H1 (cell line): ENCODE measurements around the gene MOCS1. TPM values are rescaled to one million over a fixed set of nuclear protein-coding genes. Genes with fewer than 3 reads are reported as not detected.

Experiments
- CTCF ChIA-PET: fragments of 300-600 bp; sonication (Branson Sonifier 250); formaldehyde crosslinking; loops from one replicate; lab custom pipeline; 2021; ENCODE audit not compliant: partially characterized antibody; lab: Charles Lee
- POLR2A ChIA-PET: fragments of 300-600 bp; sonication (Branson Sonifier 250); formaldehyde crosslinking; loops from one replicate; lab custom pipeline; 2021; ENCODE audit warnings: inconsistent platforms; ENCODE audit not compliant: partially characterized antibody; lab: Charles Lee
- DNase-seq, 2 experiments: peaks; one replicate each; pipeline versions ENCODE4 v3.0.0 to v3.0.0-alpha.2; 2010 to 2022; ENCODE audit warnings: low spot score in 2 of 2, low read depth in 1 of 2, mixed read lengths in 1 of 2
- FAIRE-seq: peaks from 2 replicates; lab custom pipeline; 2011; peaks lifted over from hg19 to GRCh38; lab: Jason Lieb, UNC
- H2AFZ ChIP-seq: 2 replicates; pipeline ENCODE4 v1.8.1; 2012; ENCODE audit warnings: low read length, inconsistent platforms
- H2AK5ac ChIP-seq: 2 replicates; pipeline ENCODE4 v1.6.1; 2013; ENCODE audit warnings: low read depth, low read length
- H2BK120ac ChIP-seq: replicated peaks from 2 replicates; pipeline ENCODE3; 2013; ENCODE audit warnings: low read depth, low read length, inconsistent platforms
- H2BK12ac ChIP-seq: 2 replicates; pipeline ENCODE4 v1.6.1; 2013; ENCODE audit warnings: low read depth, low read length
- H2BK15ac ChIP-seq: 2 replicates; pipeline ENCODE4 v1.6.1; 2013; ENCODE audit warnings: low read length
- H2BK20ac ChIP-seq: 2 replicates; pipeline ENCODE4 v1.6.1; 2013; ENCODE audit warnings: low read length
- H2BK5ac ChIP-seq: 2 replicates; pipeline ENCODE4 v1.6.1; 2013; ENCODE audit warnings: low read depth, low read length
- H3K14ac ChIP-seq: 2 replicates; pipeline ENCODE4 v1.6.1; 2013; ENCODE audit warnings: inconsistent platforms; ENCODE audit not compliant: insufficient read length
- H3K18ac ChIP-seq: 2 replicates; pipeline ENCODE4 v1.6.1; 2013; ENCODE audit warnings: low read length; ENCODE audit errors: extremely low read depth
- H3K23ac ChIP-seq: 2 replicates; pipeline ENCODE4 v1.6.1; 2013; ENCODE audit warnings: inconsistent platforms; ENCODE audit not compliant: insufficient read length
- H3K23me2 ChIP-seq: 2 replicates; pipeline ENCODE4 v1.6.1; 2013; ENCODE audit warnings: low read depth, low read length
- H3K27ac ChIP-seq: 2 replicates; pipeline ENCODE4 v1.6.1; 2011; ENCODE audit warnings: low read depth, low read length, inconsistent platforms
- H3K27me3 ChIP-seq, 4 experiments: replicated peaks in 1 of 4; 1 replicate in 1 of 4; 2 replicates in 3 of 4; pipeline versions ENCODE4 v1.6.1 to v1.8.1; 2011 to 2013; ENCODE audit warnings: low read length in 3 of 4, mild to moderate bottlenecking in 3 of 4, inconsistent platforms in 2 of 4, mixed read lengths in 2 of 4, moderate library complexity in 1 of 4; ENCODE audit not compliant: control insufficient read depth in 3 of 4, insufficient read depth in 3 of 4; ENCODE audit errors: extremely low read depth in 1 of 4
- H3K36me3 ChIP-seq, 4 experiments: 2 replicates each; pipeline versions ENCODE4 v1.6.1 to v1.8.1; 2011 to 2013; ENCODE audit warnings: mild to moderate bottlenecking in 4 of 4, low read length in 3 of 4, moderate library complexity in 2 of 4, control low read depth in 1 of 4, inconsistent platforms in 1 of 4; ENCODE audit not compliant: insufficient read depth in 4 of 4, control insufficient read depth in 2 of 4
- H3K4ac ChIP-seq: replicated peaks from 2 replicates; pipeline ENCODE3; 2013; ENCODE audit warnings: low read length, low read depth, mixed read lengths, inconsistent platforms; ENCODE audit not compliant: insufficient read length
- H3K4me1 ChIP-seq, 4 experiments: replicated peaks in 1 of 4; 1 replicate in 1 of 4; 2 replicates in 3 of 4; pipeline versions ENCODE4 v1.6.1 to v1.8.1; 2011 to 2013; ENCODE audit warnings: low read length in 3 of 4, inconsistent platforms in 2 of 4, mixed read lengths in 1 of 4; ENCODE audit not compliant: insufficient read depth in 4 of 4, control insufficient read depth in 3 of 4
- H3K4me2 ChIP-seq, 2 experiments: 2 replicates each; pipeline versions ENCODE4 v1.6.1 to v1.8.1; 2011 to 2013; ENCODE audit warnings: low read depth in 2 of 2, low read length in 2 of 2, control low read depth in 1 of 2, inconsistent platforms in 1 of 2, mild to moderate bottlenecking in 1 of 2; ENCODE audit not compliant: insufficient read depth in 1 of 2
- H3K4me3 ChIP-seq, 4 experiments: fragments of 200-600, 300-600 bp in 1 of 4; sonication (generic), shearing (Covaris generic), sonication (Bioruptor Twin) in 1 of 4; 2 replicates each; pipeline versions ENCODE4 v1.5.1 to v1.8.1; 2011 to 2016; ENCODE audit warnings: low read length in 4 of 4, low read depth in 3 of 4, control low read depth in 2 of 4, inconsistent platforms in 2 of 4, mild to moderate bottlenecking in 2 of 4, mixed read lengths in 1 of 4, moderate library complexity in 1 of 4; ENCODE audit not compliant: insufficient read depth in 2 of 4; ENCODE audit errors: extremely low read depth in 1 of 4
- H3K56ac ChIP-seq: replicated peaks from 2 replicates; pipeline ENCODE3; 2013; ENCODE audit warnings: low read depth, mild to moderate bottlenecking, mixed read lengths, low read length, inconsistent platforms; ENCODE audit not compliant: insufficient read length
- H3K79me1 ChIP-seq: 2 replicates; pipeline ENCODE4 v1.6.1; 2013; ENCODE audit warnings: low read depth, low read length, control low read depth
- H3K79me2 ChIP-seq, 2 experiments: 2 replicates each; pipeline versions ENCODE4 v1.6.1 to v1.8.1; 2012 to 2013; ENCODE audit warnings: low read length in 2 of 2, mild to moderate bottlenecking in 2 of 2, inconsistent platforms in 1 of 2; ENCODE audit not compliant: insufficient read depth in 2 of 2, control insufficient read depth in 1 of 2
- H3K9ac ChIP-seq, 4 experiments: replicated peaks in 1 of 4; 1 replicate in 1 of 4; 2 replicates in 3 of 4; pipeline versions ENCODE4 v1.6.1 to v1.8.1; 2011 to 2013; ENCODE audit warnings: low read depth in 3 of 4, low read length in 3 of 4, control low read depth in 2 of 4, mild to moderate bottlenecking in 2 of 4, moderate library complexity in 2 of 4, inconsistent platforms in 1 of 4; ENCODE audit errors: extremely low read depth in 1 of 4
- H3K9me3 ChIP-seq, 2 experiments: 2 replicates each; pipeline versions ENCODE4 v1.6.1 to v1.8.1; 2012 to 2013; ENCODE audit warnings: mild to moderate bottlenecking in 2 of 2, moderate library complexity in 2 of 2, control low read depth in 1 of 2, inconsistent platforms in 1 of 2, low read depth in 1 of 2, low read length in 1 of 2, mixed read lengths in 1 of 2; ENCODE audit not compliant: insufficient read depth in 2 of 2
- H4K20me1 ChIP-seq, 2 experiments: replicated peaks in 1 of 2; 2 replicates each; pipeline versions ENCODE3 to v1.8.1; 2011 to 2013; ENCODE audit warnings: inconsistent platforms in 2 of 2, low read length in 2 of 2, mild to moderate bottlenecking in 1 of 2; ENCODE audit not compliant: insufficient read depth in 2 of 2, control insufficient read depth in 1 of 2
- H4K5ac ChIP-seq: 2 replicates; pipeline ENCODE4 v1.6.1; 2013; ENCODE audit warnings: low read length, low read depth, mixed read lengths, inconsistent platforms; ENCODE audit not compliant: insufficient read length
- H4K8ac ChIP-seq: 2 replicates; pipeline ENCODE4 v1.8.0; 2013; ENCODE audit warnings: mild to moderate bottlenecking, moderate library complexity, low read length, inconsistent platforms; ENCODE audit not compliant: insufficient read depth; ENCODE audit errors: extremely low read depth
- H4K91ac ChIP-seq: replicated peaks from 2 replicates; pipeline ENCODE3; 2013; ENCODE audit warnings: low read length, mixed read lengths, inconsistent platforms; ENCODE audit not compliant: insufficient read length
- BRCA1 ChIP-seq: IDR thresholded peaks from 2 replicates; pipeline ENCODE4 v1.6.1; 2012; ENCODE audit warnings: low read depth, low read length, improper control_type of control experiment
- CHD2 ChIP-seq: IDR thresholded peaks from 2 replicates; pipeline ENCODE4 v1.6.1; 2012; ENCODE audit warnings: low read length, improper control_type of control experiment
- EZH2 ChIP-seq: fragments of 200-600 bp; sonication (generic); IDR thresholded peaks from 2 replicates; pipeline ENCODE4 v1.7.1; 2012; ENCODE audit warnings: low read depth, mild to moderate bottlenecking, moderate library complexity, low read length, inconsistent platforms; ENCODE audit not compliant: severe bottlenecking
- MAFK ChIP-seq: IDR thresholded peaks from 2 replicates; pipeline ENCODE4 v1.6.1; 2012; ENCODE audit warnings: low read depth, mild to moderate bottlenecking, improper control_type of control experiment, low read length
- POLR2A ChIP-seq, 2 experiments: IDR thresholded peaks; 1 replicate in 1 of 2; 2 replicates in 1 of 2; pipeline ENCODE4 v1.6.1; 2011; ENCODE audit warnings: low read depth in 2 of 2, low read length in 2 of 2, mild to moderate bottlenecking in 2 of 2; ENCODE audit errors: control extremely low read depth in 1 of 2
- POLR2AphosphoS5 ChIP-seq: IDR thresholded peaks from 2 replicates; pipeline ENCODE4 v1.6.1; 2011; ENCODE audit warnings: low read depth, low read length
- RNF2 ChIP-seq: fragments of 200-900, 300-1000 bp; sonication (generic); IDR thresholded peaks from 2 replicates; pipeline ENCODE4 v1.7.1; 2016; ENCODE audit warnings: borderline replicate concordance, low read depth, mild to moderate bottlenecking, antibody characterized with exemption, low read length; ENCODE audit not compliant: poor library complexity, severe bottlenecking; ENCODE audit errors: missing control alignments
- YY1 ChIP-seq: IDR thresholded peaks from 2 replicates; pipeline ENCODE4 v1.6.1; 2011; ENCODE audit warnings: low read depth, mild to moderate bottlenecking, low read length
- WGBS, 2 experiments: shearing (Covaris generic) in 1 of 2; methylation state at CpG; one replicate each; pipeline versions ENCODE4 v1.1.6 to v1.1.7; 2013 to 2015; ENCODE audit warnings: low lambda C conversion rate in 2 of 2, mixed read lengths in 2 of 2, inconsistent platforms in 1 of 2, low coverage in 1 of 2, missing lambda C conversion rate in 1 of 2; ENCODE audit not compliant: insufficient replicate concordance in 2 of 2, insufficient coverage in 1 of 2, insufficient read length in 1 of 2; ENCODE audit errors: extremely low coverage in 1 of 2, missing lambda C conversion rate in 1 of 2; 5-methylcytosine and 5-hydroxymethylcytosine counted together
- polyA plus RNA-seq, 7 experiments: library from polyadenylated mRNA; depleted of rRNA in 3 of 7; stranded (reverse) in 5 of 7; unstranded in 2 of 7; fragments of >200 nt in 5 of 7; fragments of 200-250 nt in 2 of 7; gene quantifications; 1 replicate in 5 of 7; 2 replicates in 1 of 7; 4 replicates in 1 of 7; pipeline versions ENCODE4 v1.2.1 to v1.2.3, GENCODE V29; 2011 to 2013; ENCODE audit warnings: missing spikeins in 2 of 7, mixed read lengths in 2 of 7
- total RNA-seq: library from RNA; stranded (reverse); fragmentation: NEBNext Ultra II Directional; extraction: Animal tissue kit (Norgen Biotek cat#: 25700); gene quantifications from 2 replicates; pipeline ENCODE4 v1.2.1, GENCODE V29; 2021
- TF ChIP-seq, protein P1 (sequence below): IDR thresholded peaks from 2 replicates; pipeline ENCODE4 v1.6.1; 2011; ENCODE audit warnings: low read depth, mild to moderate bottlenecking, low read length; ENCODE audit not compliant: insufficient read depth
- TF ChIP-seq, protein P2 (sequence below): IDR thresholded peaks from 2 replicates; pipeline ENCODE4 v1.6.1; 2012; ENCODE audit warnings: inconsistent platforms
- TF ChIP-seq, protein P3 (sequence below): IDR thresholded peaks from 2 replicates; pipeline ENCODE4 v1.6.1; 2012; ENCODE audit warnings: low read length, inconsistent platforms

Gene MOCS1
- total and polyA plus RNA-seq, 2 of the 8 experiments (the other 6 are each of a cell fraction or from before 2014, with no cell fraction given): 13.4 to 19.7 TPM

DNA sequence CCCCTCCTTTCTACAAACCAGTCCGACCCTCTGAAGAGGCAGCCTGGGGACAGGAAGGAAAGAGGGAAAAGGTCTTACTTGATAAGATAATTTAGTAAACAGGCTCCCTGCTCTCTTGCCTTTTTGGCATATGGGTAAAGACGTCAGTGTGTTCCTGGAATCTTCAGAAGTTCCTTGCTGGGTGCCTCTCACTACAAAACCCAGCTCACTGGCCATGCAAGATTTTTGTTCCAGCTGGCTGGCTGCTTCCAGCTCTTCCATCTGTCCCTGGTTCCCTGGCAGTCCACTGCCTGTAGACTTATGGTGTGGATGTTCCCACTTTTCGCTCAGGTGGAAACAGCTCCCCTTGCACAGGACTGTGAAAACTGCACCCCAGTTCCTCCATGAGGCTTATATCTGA is 57.4 kb downstream of the MOCS1 start:
- no peak overlapping the region for H3K9ac ChIP-seq
- no peak overlapping the region for H4K5ac ChIP-seq
- H3K56ac ChIP-seq: no peak overlapping the region
- H2BK5ac ChIP-seq: no peak overlapping the region
- H3K27me3 ChIP-seq: no peaks in the 10 kb centered on the region
- H4K91ac ChIP-seq: no peak overlapping the region
- H2BK20ac ChIP-seq: no peak overlapping the region
- H3K14ac ChIP-seq: no peak overlapping the region
- no peak overlapping the region for H3K4me2 ChIP-seq
- H3K79me2 ChIP-seq: no peaks in the 10 kb centered on the region
- no peak overlapping the region for H2AFZ ChIP-seq
- H3K18ac ChIP-seq: no peak overlapping the region
- no peaks in the 10 kb centered on the region for H3K79me1 ChIP-seq
- 90% methylated on average over 3 of the region's 3 CpGs; no CpG with 5 or more reads in 1 of the 2 experiments for WGBS, 2 experiments
- H3K23ac ChIP-seq: no peak overlapping the region
- H2BK12ac ChIP-seq: no peak overlapping the region
- H2AK5ac ChIP-seq: no peak overlapping the region
- no peak overlapping the region for H2BK15ac ChIP-seq
- no peaks in the 10 kb centered on the region for H4K20me1 ChIP-seq
- H3K36me3 ChIP-seq: no peaks in the 10 kb centered on the region
- DNase-seq: no peak
- ChIA-PET CTCF (interaction anchor here (9.1 to 15.7 kb wide), 2 partner anchors 9 to 16 kb away, joined by 118 to 135 read pairs; no protein-coding TSS in a partner anchor), POLR2A (no interaction called here)
- no peak overlapping the region for H3K4ac ChIP-seq
- H3K23me2 ChIP-seq: no peaks in the 10 kb centered on the region
- FAIRE-seq: no peak
- no peak overlapping the region for H2BK120ac ChIP-seq
- H4K8ac ChIP-seq: no peak overlapping the region
- H3K27ac ChIP-seq: no peak overlapping the region
- no peaks in the 10 kb centered on the region for H3K9me3 ChIP-seq
- no peak overlapping the region for H3K4me3 ChIP-seq
- no peaks in the 10 kb centered on the region for H3K4me1 ChIP-seq
- no peak for TF ChIP-seq POLR2A (IDR thresholded peaks at IDR 0.05; ENCODE audit: control extremely low read depth in 1 of 2, low read depth in 2 of 2, low read length in 2 of 2)
- no peak for TF ChIP-seq MAFK
- TF ChIP-seq, protein P1, sequence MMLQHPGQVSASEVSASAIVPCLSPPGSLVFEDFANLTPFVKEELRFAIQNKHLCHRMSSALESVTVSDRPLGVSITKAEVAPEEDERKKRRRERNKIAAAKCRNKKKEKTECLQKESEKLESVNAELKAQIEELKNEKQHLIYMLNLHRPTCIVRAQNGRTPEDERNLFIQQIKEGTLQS: no peak
- TF ChIP-seq POLR2AphosphoS5: no peak
- no peak for TF ChIP-seq RNF2
- TF ChIP-seq BRCA1: no peak
- TF ChIP-seq YY1: no peak
- TF ChIP-seq, protein P2, sequence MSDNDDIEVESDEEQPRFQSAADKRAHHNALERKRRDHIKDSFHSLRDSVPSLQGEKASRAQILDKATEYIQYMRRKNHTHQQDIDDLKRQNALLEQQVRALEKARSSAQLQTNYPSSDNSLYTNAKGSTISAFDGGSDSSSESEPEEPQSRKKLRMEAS: no peak
- TF ChIP-seq, protein P3, sequence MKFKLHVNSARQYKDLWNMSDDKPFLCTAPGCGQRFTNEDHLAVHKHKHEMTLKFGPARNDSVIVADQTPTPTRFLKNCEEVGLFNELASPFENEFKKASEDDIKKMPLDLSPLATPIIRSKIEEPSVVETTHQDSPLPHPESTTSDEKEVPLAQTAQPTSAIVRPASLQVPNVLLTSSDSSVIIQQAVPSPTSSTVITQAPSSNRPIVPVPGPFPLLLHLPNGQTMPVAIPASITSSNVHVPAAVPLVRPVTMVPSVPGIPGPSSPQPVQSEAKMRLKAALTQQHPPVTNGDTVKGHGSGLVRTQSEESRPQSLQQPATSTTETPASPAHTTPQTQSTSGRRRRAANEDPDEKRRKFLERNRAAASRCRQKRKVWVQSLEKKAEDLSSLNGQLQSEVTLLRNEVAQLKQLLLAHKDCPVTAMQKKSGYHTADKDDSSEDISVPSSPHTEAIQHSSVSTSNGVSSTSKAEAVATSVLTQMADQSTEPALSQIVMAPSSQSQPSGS: no peak
- TF ChIP-seq CHD2: no peak
- TF ChIP-seq EZH2: no peak
